IPS-18a (cell line): Measurements from ENCODE around the gene ZNF202.
"Not testable (repeated sequence)": the region's sequence is repeated elsewhere in the genome, so short reads cannot be mapped to it uniquely, and the experiment has no call there.

ENCODE experiments used
- H3K27ac ChIP-seq: one replicate; pipeline ENCODE4 v1.5.1; 2013; ENCODE audit warnings: low read length
- H3K27me3 ChIP-seq: one replicate; pipeline ENCODE4 v1.6.1; 2013; ENCODE audit warnings: mild to moderate bottlenecking, low read length; ENCODE audit not compliant: control insufficient read depth, insufficient read depth
- H3K36me3 ChIP-seq: one replicate; pipeline ENCODE4 v1.6.1; 2013; ENCODE audit warnings: low read depth, low read length; ENCODE audit not compliant: control insufficient read depth
- H3K4me1 ChIP-seq: one replicate; pipeline ENCODE4 v1.6.1; 2013; ENCODE audit warnings: low read depth, low read length; ENCODE audit not compliant: control insufficient read depth
- H3K4me3 ChIP-seq: one replicate; pipeline ENCODE4 v1.5.1; 2013; ENCODE audit warnings: low read length
- H3K9ac ChIP-seq: one replicate; pipeline ENCODE4 v1.6.1; 2013; ENCODE audit warnings: mild to moderate bottlenecking, low read length, moderate library complexity
- H3K9me3 ChIP-seq: one replicate; pipeline ENCODE4 v1.6.1; 2013; ENCODE audit warnings: low read depth, low read length; ENCODE audit not compliant: control insufficient read depth

The ZNF202 gene

GRCh38 chr11:123760894-123761293, 19.4 kb upstream of the ZNF202 start:
- H3K4me3 ChIP-seq = no peak overlapping the region
- no peaks in the 10 kb centered on the region for H3K4me1 ChIP-seq
- no peaks in the 10 kb centered on the region for H3K27me3 ChIP-seq
- peaks cover 3% of the 10 kb centered on the region for H3K36me3 ChIP-seq
- H3K9ac ChIP-seq = no peak overlapping the region
- no peak overlapping the region for H3K27ac ChIP-seq
- H3K9me3 ChIP-seq = peaks cover 11% of the 10 kb centered on the region

GRCh38 chr11:123757976-123758375, 16.5 kb upstream of the ZNF202 start:
- Histone ChIP-seq H3K4me3 (no peak overlapping the region), H3K27me3 (no peaks in the 10 kb centered on the region), H3K9me3 (peaks cover 11% of the 10 kb centered on the region), H3K27ac (no peak overlapping the region), H3K36me3 (peaks cover 3% of the 10 kb centered on the region), H3K9ac (no peak overlapping the region), H3K4me1 (no peaks in the 10 kb centered on the region)

- Histone ChIP-seq H3K4me3 (no peak overlapping the region), H3K9ac (no peak overlapping the region), H3K27me3 (no peaks in the 10 kb centered on the region), H3K27ac (no peak overlapping the region), H3K4me1 (no peaks in the 10 kb centered on the region), H3K9me3 (no peaks in the 10 kb centered on the region), H3K36me3 (no peaks in the 10 kb centered on the region)
Observed at GRCh38 chr11:123755813-123756212, 14.4 kb upstream of the ZNF202 start.

GRCh38 chr11:123755344-123755743, 13.9 kb upstream of the ZNF202 start:
- no peaks in the 10 kb centered on the region for H3K4me1 ChIP-seq
- H3K27me3 ChIP-seq = no peaks in the 10 kb centered on the region
- no peak overlapping the region for H3K4me3 ChIP-seq
- H3K9ac ChIP-seq = no peak overlapping the region
- H3K27ac ChIP-seq = no peak overlapping the region
- H3K9me3 ChIP-seq = no peaks in the 10 kb centered on the region
- H3K36me3 ChIP-seq = no peaks in the 10 kb centered on the region

- Histone ChIP-seq H3K27ac (no peak within 1 kb of the TSS), H3K27me3 (no peaks in the 10 kb centered on the region), H3K4me1 (no peaks in the 10 kb centered on the region), H3K9ac (no peak within 1 kb of the TSS), H3K36me3 (no peaks in the 10 kb centered on the region), H3K4me3 (no peak within 1 kb of the TSS), H3K9me3 (no peaks in the 10 kb centered on the region)
Observed at GRCh38 chr11:123754101-123754568, 12.7 kb upstream of the ZNF202 start, which contains the start of gene OR6X1. TSS of gene OR6X1 (minus strand) at chr11:123754518. CDS start at chr11:123754518, 0 bp downstream.

GRCh38 chr11:123753110-123753509, 11.7 kb upstream of the ZNF202 start:
- Histone ChIP-seq H3K36me3 (no peaks in the 10 kb centered on the region), H3K4me3 (no peak overlapping the region), H3K4me1 (no peaks in the 10 kb centered on the region), H3K9me3 (no peaks in the 10 kb centered on the region), H3K27ac (no peak overlapping the region), H3K27me3 (no peaks in the 10 kb centered on the region), H3K9ac (no peak overlapping the region)

- H3K9ac ChIP-seq = no peak overlapping the region
- no peaks in the 10 kb centered on the region for H3K36me3 ChIP-seq
- H3K27ac ChIP-seq = no peak overlapping the region
- no peaks in the 10 kb centered on the region for H3K9me3 ChIP-seq
- H3K27me3 ChIP-seq = no peaks in the 10 kb centered on the region
- no peaks in the 10 kb centered on the region for H3K4me1 ChIP-seq
- H3K4me3 ChIP-seq = no peak overlapping the region
Observed at GRCh38 chr11:123751781-123752180, 10.3 kb upstream of the ZNF202 start.

GRCh38 chr11:123748349-123748748, 6.9 kb upstream of the ZNF202 start:
- H3K27me3 ChIP-seq, H3K36me3 ChIP-seq, H3K9ac ChIP-seq, H3K27ac ChIP-seq, H3K9me3 ChIP-seq, H3K4me3 ChIP-seq: not testable (repeated sequence)
- H3K4me1 ChIP-seq = peaks cover 26% of the 10 kb centered on the region

- Histone ChIP-seq H3K27me3 (no peaks in the 10 kb centered on the region), H3K4me1 (peaks cover 36% of the 10 kb centered on the region), H3K36me3 (no peaks in the 10 kb centered on the region), H3K27ac (no peak overlapping the region), H3K9me3 (no peaks in the 10 kb centered on the region), H3K4me3 (peak overlapping the region; percentile 38), H3K9ac (no peak overlapping the region)
Observed at GRCh38 chr11:123745764-123746451, 4.4 kb upstream of the ZNF202 start.

- peaks cover 4% of the 10 kb centered on the region for H3K9me3 ChIP-seq
- H3K36me3 ChIP-seq = peaks cover 23% of the 10 kb centered on the region
- no peaks in the 10 kb centered on the region for H3K27me3 ChIP-seq
- peaks cover 45% of the 10 kb centered on the region for H3K4me1 ChIP-seq
- peak overlapping the region; percentile 54 for H3K27ac ChIP-seq
- H3K9ac ChIP-seq = peak overlapping the region; percentile 68
- H3K4me3 ChIP-seq = peak overlapping the region; percentile 86
Observed at GRCh38 chr11:123742724-123743120, 1.3 kb upstream of the ZNF202 start.

GRCh38 chr11:123742031-123742723, 717 bp upstream of the ZNF202 start:
- no peaks in the 10 kb centered on the region for H3K27me3 ChIP-seq
- peak overlapping the region; percentile 68 for H3K9ac ChIP-seq
- peaks cover 28% of the 10 kb centered on the region for H3K36me3 ChIP-seq
- H3K4me3 ChIP-seq = peak overlapping the region; percentile 86
- peaks cover 45% of the 10 kb centered on the region for H3K4me1 ChIP-seq
- peaks cover 7% of the 10 kb centered on the region for H3K9me3 ChIP-seq
- H3K27ac ChIP-seq = peak overlapping the region; percentile 87

- H3K4me3 ChIP-seq = peak overlapping the region; percentile 86
- no peaks in the 10 kb centered on the region for H3K27me3 ChIP-seq
- peaks cover 7% of the 10 kb centered on the region for H3K9me3 ChIP-seq
- H3K4me1 ChIP-seq = peaks cover 36% of the 10 kb centered on the region
- H3K9ac ChIP-seq = peak overlapping the region; percentile 68
- H3K36me3 ChIP-seq = peaks cover 39% of the 10 kb centered on the region
- no peak overlapping the region for H3K27ac ChIP-seq
Observed at GRCh38 chr11:123740787-123741158, 687 bp downstream of the ZNF202 start.
